HG03378 (cell line): ENCODE measurements around the gene CAPN5.

ENCODE experiments used
- ATAC-seq: cut with Tn5 transposase; IDR thresholded peaks from one replicate; pipeline ENCODE4 v1.9.1; 2021; ENCODE audit warnings: mild to moderate bottlenecking, moderate library complexity; ENCODE audit not compliant: unreplicated experiment

The CAPN5 gene

DNA sequence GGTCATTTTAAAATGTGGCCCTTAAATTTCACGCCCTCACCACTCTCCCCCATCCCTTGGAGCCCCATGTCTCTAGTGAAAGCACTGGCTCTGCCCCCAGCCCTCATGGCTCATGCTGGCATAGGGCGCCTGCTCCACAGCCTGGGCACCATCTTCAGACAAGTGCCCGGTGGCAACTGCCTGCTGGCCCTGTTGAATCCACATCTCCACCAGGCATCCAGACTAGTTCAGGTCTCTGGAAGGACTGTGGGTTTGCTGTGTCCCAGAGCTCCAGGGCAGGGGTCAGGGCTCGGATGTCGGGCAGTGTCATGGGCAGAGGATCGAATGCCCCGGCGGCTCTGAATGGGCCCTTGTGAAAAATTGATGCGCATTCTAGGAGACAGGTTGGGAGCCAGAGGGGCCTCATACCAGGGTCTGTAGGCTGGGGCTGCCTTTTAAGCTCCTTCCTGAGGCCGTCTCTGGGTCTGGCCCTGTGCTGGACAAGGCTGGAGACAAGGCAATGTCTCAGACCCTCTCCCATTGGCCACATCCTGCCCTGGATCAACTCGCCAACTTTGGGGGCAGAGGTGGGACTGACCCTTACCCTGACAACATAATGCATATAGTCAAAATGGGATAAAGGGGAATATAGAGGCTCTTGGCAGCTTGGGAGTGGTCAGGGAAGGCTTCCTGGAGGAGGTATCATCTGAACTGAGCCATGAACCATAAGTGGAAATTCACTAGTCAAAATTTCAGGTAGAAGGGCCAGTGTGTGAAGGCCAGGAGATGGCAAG, 62.5 kb downstream of the CAPN5 start:
- no peak for ATAC-seq

DNA sequence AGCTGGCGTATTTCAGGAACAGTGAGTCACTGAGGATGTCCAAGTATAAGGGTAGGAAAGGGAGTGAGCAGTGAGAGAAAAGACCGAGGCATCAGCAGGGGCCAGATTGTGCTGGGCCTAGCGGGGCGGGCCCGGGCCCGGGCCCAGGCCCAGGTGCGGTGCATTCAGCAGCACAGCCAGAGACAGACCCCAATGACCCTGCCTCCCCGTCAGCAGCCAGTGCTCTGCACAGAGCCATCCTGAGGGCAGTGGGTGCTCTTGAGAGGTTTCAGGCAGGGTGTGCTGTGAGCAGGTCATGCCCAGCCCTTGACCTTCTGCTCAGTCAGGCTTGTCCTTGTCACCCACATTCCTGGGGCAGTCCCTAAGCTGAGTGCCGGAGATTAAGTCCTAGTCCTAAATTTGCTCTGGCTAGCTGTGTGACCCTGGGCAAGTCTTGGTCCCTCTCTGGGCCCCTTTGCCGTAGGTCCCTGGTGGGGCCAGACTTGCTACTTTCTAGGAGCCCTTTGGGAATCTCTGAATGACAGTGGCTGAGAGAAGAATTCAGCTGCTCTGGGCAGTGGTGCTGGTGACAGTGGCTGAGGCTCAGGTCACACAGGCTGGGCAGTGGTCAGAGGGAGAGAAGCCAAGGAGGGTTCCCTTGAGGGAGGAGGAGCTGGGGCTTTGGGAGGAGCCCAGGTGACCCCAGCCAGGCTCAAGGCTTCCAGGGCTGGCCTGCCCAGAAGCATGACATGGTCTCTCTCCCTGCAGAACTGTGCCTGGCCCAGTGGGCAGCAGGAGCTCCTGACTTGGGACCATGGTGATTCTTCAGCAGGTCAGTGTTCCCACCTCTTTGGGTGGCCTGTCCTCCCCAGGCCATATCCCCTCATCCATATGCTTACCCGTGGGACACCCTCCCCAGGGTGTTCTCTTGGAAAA, 63.3 kb downstream of the CAPN5 start:
- no peak for ATAC-seq

DNA sequence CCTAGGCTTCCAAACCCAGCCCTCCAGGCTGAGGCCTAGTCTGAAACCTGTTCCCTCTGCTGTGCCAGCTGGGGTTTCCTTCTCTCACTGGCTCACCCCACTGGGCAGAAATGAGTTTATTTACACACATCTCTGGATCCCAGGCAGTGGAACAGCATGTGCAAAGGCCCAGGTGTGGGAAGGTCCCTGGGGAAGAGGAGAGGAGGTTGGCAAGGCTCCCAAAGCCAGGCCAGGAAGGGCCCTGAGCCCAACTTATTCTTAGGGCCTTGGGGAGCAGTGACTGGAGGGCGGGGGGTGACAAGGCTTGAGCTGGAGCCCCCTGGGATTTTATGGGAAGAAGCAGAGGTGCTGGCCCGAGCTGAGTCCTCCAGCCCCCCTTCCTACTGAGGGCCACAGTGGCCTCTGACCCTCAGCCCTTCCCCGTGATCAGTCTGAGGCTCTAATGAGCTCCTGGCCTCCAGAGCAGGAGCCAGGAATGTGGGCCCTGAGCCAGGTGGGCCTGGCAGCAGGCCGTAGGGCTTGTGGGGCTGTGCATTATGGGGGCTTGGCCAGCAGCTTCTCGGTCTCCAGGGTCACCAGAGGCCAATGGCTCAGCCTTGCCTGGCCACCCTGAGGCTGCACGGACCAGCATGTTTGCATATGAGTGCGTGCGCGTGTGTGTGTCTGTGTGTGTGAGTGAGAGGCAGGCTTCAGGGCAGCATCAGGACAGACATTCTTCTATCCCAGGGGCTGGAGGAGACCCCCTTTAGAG, 64.2 kb downstream of the CAPN5 start:
- ATAC-seq: no peak

DNA sequence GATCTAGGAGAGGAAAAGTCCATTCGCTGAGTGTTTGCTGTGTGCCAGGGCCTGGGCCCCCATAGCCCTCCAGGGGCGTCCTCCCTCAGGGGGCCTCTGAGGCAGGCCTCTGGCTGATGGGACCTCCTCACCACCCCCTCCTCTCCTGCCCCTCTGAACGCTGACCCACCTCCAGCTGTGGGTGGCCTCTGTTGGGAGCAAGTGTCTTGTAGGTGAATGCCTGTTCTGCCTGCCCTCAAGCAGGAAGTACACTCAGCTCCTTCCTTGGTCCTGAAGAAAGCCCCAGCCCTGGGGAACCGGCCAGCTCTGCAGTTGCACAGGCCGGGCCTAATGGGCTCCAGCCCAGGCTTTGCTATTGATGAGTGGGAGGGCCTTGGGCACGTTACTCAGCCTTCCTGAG, 64.8 kb downstream of the CAPN5 start:
- no peak for ATAC-seq

DNA sequence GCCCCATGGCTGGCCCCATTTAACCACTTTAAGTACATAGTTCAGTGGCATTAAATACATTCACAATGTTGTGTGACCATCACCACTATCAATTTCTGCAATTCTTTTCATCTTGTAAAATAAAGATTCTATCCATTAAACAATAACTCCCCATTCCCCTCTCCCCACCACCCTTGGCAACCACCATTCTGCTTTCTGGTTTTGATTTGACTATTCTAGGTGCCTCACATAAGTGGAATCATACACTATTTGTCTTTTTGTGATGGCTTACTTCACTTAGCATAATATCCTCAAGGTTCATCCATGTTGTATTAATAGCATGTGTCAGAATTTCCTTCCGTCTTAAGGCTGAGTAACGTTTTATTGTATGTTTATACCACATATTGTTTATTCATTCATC, 68.3 kb downstream of the CAPN5 start:
- ATAC-seq: no peak

DNA sequence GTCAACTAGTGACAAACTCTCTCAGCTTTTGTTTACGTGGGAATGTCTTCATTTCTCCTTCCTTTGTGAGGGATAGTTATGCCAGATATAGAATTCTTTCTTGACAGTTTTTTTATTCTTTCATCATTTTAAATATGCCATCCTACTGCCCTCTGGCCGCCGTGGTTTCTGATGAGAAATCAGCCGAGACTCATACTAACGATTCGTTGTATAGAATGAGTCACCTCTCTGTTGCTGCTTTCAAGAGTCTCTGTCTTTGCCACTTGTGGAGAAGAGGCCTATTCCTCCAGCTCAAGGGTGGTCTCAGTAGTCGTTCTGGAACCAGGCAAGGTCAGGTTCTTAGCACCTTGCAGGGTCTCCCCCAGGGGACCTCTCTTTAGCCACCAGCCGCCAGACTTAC, 69.3 kb downstream of the CAPN5 start:
- no peak for ATAC-seq

DNA sequence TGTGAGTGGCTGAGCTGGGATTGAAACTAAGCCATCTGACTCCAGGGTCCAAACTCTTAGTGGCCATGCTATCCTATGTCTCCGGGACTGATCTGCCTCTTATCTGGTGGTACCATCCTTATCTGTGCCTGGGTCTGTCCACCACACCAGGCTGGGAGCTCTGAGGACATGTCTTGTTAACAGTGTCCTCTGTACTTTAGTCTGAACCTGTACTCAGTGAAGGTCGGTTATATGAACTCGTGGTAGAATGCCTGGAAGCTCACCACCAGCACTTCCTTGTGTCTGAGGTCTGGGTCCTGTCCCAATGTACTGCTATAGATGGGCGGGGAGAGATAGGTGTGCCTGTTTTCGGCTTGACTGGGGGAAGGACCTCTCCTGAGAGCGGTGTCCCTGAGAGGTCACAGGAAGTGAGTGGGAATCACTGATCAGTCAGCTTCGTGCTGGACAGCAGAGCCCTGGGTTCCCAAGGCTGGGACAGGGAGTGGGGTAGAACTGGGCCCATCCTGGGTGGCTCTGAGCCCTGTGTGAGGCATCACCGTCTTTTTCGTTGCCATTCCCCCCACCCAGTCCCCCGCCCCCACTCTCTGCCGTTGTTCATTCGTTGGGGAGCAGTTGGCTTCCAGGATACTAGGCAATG, 70.1 kb downstream of the CAPN5 start:
- no peak for ATAC-seq

DNA sequence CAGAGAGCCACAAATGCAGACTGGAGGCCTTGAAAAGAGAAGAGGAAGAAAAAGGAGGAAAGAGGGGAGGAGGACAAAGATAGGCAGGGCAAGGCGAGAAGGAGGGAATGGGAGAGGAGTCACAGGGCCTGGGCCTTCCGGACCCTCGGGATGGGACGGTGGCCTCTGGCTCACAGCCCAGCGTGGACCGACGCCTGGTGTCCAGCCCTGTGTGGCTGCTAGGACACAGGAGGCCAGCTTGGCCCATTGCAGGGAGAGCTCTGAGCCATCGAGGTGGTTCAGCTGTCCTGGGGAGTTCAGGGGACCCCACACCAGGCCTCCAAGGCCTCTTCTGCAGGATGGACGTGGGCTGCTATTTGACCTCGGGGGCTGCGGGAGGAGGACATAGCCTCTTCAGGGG, 70.7 kb downstream of the CAPN5 start:
- ATAC-seq: no peak

DNA sequence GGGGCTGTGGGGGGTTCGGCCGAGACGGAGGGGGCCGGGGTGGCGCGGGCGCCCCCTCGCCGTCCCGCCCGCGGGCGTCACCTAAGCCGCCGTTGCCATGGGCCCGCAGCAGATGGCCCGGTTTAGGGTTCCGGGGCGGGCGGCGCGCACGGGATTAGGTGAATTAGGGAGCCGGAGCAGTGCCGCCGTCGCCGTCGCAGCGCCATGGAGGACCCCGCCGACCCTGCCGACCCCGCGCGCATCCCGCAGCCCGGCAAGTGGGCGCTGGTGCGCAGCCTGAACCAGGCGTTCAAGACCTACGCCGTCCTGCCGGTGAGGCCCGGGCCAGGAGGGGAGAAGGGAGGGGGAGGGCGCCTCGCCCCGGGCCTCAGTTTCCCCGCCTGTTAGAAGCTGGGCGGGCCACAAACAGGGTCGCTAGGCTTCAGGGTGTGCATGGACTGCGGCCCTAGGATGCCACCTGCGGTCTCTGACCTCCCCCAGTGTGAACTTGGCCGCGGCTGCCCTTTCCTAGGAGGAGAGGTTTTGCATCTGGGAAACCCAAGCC, 71.4 kb downstream of the CAPN5 start:
- ATAC-seq: no peak

DNA sequence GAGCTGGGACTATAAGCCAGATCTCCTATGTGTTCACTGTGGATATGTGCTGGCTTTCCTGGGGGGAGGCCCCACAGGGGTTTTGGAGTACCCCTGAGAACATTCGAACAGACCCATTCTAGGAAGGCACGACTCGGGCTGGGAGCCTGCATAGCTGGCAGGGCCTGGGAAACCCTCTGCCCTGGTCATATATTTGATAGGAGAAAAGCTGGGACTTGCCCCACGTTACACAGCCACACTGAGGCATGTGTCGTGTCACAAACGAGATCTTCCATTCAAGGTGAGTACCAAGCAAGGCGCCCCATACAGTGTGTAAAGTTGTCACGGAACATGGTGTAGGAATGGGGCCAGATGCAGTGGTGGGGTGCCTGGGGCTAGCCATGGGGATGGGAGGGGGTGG, 72.4 kb downstream of the CAPN5 start:
- no peak for ATAC-seq

DNA sequence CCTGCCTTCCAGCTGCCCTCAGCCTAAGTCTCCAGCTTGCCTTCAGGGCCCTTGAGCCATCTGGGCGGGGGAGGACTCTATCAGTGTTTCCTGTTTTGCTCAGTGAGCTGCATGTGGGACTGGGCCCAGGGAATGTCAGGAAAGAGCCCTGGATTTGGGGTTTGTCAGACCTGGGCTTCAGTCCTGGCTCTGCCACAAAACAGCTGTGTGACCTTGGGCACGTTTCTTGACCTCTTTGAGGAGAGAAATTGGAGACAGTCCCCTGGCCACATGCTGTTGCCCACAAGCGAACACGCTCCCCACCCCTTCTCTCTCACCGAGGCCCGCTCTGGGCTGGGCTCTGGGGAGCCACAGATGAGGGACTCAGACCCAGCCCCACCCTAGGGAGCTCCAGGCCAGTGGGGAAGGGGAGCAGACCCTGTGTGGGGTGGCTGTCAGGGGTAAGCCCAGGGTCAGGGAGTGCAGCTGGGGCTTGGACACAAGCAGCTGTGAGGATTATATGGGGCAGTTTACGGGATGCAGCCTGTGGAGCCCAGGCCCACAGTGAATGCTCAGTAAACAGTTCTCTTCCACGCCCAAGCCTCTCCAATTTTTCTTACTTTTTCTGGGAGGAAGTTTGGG, 73.6 kb downstream of the CAPN5 start:
- ATAC-seq: no peak

DNA sequence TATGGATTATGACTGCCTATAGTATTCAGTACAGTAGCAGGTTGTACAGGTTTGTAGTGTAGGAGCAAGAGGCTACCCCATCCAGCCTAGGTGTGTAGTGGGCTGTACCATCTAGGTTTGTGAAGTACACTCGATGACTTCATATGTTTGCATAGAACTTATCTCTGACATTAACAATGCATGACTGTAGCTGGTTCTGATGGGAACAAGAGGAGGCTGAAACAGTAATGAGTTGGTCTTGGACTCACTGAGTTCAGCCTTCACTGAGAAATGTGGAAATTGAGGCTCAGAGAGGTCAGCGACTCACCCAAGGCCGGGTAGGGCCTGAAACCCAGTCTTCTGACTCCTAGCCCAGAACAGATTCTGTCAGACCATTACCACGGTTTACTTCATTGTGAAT, 74.3 kb downstream of the CAPN5 start:
- ATAC-seq: no peak

DNA sequence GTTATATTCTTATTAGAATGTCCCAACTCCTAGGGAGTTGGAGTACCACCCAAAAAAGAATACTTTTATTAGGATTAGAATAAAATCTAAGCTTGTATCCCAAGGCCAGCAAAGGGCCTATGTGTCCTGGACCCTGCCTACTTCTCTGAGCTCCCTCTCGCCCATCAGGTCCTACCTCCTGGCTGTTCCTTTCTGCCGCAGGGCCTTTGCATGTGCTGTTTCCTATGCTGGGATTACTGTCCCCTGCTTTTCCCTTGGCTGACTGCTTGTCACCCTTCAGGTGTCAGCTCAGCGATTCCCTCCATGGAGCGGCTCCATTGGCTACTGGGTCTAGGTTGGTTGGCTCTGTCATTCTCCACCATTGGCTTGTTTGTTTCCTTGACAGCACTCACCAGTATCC, 74.7 kb downstream of the CAPN5 start:
- ATAC-seq: no peak

DNA sequence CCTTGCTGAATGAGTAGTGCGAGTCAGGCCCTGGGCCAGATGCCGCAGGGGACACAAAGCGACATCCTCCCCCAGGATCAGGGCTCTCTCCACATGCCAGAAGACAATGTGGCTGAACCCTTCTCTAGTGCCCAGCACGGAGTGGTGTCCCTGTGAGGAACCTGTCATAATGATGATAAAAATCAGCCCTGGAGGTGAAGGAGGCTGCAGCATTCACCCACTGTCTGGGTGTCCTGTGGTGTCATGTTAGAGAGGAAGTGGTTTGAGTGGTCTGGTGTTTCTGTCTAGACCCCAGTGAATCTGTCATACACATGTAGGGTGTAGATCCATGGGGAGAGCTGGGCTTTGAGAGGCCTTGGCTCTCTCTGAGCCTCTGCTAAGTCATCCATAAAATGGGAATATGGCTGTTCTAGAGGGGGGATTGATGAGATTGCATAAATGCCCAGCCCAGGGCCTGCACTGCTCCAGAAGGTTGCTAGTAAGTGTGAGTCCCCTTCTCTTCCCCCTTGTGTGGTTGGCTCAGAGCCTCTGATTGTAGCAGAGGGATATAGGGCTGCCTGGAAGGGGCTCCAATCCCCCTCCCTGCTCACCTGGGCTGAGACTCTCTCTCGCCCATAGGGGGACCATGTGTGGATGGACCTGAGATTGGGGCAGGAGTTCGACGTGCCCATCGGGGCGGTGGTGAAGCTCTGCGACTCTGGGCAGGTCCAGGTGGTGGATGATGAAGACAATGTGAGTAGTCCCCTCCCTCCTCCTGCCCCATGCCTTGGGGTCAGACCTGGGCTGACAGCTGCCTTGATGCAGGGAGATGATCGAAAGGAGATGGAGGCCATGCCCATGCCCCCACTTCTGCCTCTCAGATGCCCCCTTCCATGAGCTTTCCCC, 75.6 kb downstream of the CAPN5 start:
- no peak for ATAC-seq

DNA sequence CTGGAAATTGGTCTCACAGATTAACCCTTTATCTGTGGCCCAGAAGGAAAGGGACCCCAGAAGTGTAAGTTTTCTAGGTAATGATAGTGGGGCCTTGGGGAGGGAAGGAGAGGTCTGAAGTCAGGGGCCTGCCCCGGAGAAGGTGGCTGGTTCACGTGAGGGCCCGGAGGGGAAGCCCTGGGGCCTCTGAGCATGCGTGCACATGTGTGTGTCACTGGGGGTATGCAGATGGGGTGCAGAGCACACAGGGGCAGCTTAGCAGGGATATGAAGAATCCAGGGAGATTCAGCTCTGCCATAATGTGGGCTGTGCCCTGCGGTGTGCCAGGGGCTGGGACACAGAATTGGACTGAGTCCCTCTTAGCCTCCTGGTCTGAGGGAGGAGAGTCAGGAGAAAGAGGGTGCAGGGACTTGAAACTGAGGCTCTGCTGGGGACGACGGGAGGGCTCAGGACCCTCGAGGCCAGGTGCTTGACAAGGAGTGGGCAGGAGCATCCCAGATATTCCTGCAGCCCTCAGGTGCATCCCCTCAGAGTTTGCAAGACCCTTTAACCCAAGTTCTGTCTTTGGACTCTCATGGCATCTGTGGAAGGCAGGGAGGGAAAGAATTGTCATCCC, 76.7 kb downstream of the CAPN5 start:
- ATAC-seq: no peak

DNA sequence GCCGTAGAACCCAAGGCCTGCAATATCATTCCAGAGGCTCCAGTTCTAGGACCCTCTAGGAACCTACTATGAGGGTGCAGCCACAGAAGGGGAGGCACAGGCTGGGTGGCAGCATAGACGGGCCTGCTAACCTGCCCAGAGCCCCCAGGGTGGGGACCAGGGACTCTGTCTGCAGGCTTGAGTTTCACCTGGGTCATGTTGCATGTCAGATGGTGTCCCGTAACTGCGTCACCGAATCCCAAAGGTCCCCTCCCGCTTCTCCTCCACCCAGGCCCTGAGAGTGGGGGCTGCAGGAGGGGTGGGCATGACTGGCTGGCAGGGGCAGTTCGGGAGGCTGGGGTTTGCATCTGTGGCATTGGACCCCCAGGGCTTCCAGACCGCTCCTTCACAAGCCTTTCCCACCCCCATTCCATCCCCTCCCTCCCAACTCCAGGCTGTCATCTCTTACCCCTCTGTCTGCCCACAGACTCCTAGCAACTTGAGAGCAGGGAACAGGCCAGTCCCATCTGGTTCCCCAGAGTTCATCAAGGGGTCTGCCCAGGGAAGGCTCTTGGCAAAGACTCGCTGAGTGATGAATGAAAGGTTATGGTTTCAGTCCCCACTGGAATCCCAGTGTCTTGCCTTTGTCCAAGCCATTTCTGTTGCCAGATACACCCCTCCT, 77.6 kb downstream of the CAPN5 start:
- ATAC-seq: no peak

DNA sequence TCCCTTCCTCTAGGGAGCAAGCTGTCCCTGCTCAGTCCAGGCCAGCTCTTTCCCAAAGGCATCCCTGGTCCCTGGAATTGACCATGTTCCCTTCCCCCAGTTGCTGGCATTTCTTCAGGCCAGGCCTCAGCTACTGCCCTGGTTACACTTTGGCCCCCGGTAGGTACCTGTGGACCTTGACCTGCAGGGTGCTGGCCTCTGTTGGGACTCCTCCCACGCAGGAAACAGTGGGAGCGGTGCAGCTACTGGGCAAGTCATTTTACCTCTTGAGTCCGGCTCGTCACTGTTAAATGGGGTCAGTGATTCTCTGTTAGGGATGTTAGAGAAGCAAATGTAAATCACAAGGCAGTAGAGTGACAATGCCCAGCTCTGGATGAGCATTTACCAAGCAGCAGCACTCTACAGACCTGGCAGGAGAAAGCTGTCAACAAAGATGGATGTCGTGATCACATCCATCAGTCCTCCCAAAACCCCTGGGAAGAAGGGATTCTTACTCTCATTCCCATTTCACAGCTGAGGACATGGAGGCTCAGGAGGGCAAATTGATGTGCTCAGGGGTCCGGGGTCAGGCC, 78.2 kb downstream of the CAPN5 start:
- ATAC-seq: no peak
